Erythroblast (primary cell): ENCODE data around the gene HSP90B1.

Experiments used
- DNase-seq, 2 experiments: peaks; one replicate each; lab custom pipeline; 2025; lab: John Stamatoyannopoulos, UW
- GATA1 ChIP-seq: IDR thresholded peaks from 2 replicates; pipeline ENCODE4 v1.6.1; 2011; ENCODE audit warnings: low read depth, mild to moderate bottlenecking, control low read depth, low read length, moderate library complexity
- POLR2A ChIP-seq: IDR thresholded peaks from 2 replicates; pipeline ENCODE4 v1.6.1; 2011; ENCODE audit warnings: mild to moderate bottlenecking, low read length

HSP90B1 gene

DNA sequence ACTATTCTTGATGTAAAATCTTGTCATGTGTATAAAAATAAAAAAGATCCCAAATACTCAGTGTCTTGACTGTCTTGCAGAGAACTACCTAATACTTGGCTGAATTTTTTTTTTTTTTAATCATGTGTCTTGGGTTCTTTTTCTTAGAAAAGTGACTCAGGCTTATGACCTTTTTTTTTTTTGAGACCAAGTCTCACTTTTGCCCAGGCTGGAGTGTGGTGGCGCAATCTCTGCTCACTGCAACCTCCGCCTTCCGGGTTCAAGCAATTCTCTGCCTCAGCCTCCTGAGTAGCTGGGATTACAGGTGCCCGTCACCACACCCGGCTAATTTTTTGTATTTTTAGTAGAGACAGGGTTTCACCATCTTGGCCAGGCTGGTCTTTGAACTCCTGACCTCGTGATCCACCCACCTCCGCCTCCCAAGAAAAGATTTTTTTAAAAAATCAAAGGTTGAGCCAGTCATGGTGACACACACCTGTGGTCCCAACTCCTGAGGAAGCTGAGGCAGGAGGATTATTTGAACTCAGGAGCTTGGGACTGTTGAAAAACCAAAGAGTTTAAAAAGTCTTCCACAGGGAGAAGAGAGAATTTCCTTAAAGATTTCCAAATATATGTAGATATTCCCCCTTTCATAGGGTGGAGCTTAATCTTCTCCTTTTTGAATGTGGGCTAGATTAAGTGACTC is 17.8 kb downstream of the HSP90B1 start:
- TF ChIP-seq GATA1: no peak
- no peak for TF ChIP-seq POLR2A
- peak in 1 of 2 experiments; percentile 10 for DNase-seq

DNA sequence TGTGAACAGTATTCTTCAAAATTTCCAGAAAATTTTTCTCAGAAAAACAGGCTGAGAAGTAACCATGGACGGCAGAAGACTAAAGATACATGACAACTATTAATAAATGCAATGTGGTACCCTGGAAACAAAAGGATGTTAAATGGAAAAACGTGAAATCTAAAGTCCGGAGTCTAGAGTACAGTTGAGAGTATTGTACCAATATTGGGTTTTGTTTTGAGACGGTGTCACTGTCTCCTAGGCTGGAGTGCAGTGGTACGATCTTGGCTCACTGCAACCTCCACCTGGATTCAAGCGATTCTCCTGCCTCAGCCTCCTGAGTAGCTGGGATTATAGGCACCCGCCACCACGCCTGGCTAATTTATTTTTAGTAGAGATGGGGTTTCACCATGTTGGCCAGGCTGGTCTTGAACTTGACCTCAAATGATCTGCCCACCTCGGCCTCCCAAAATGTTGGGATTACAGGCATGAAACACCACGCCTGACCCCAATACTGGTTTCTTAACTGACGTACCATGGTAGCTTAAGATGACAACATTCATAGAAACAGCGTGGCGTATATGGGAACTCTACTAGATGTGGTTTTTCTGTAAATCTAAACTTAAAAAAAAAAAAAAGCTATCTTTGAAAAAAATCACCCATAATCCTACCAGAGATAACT is 18.7 kb downstream of the HSP90B1 start:
- TF ChIP-seq POLR2A (no peak), GATA1 (no peak)
- DNase-seq: no peak

DNA sequence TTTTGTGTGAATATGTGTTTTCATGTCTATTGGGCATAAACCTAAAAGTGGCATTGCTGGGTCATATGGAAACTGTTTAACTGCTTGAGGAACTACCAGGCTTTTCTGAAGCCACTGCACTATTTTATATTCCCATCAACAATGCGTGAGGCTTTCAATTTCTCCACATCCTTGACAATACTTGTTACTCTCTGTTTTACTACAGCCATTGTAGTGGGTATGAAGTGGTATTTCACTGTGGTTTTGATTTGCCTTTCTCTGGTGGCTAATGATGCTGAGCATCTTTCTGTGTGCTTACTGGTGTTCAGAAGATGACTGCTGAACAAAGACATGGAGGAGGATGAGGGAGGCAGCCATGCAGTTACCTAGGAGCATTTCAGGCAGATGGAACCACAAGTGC is 22.3 kb downstream of the HSP90B1 start:
- DNase-seq: no peak
- no peak for TF ChIP-seq GATA1

DNA sequence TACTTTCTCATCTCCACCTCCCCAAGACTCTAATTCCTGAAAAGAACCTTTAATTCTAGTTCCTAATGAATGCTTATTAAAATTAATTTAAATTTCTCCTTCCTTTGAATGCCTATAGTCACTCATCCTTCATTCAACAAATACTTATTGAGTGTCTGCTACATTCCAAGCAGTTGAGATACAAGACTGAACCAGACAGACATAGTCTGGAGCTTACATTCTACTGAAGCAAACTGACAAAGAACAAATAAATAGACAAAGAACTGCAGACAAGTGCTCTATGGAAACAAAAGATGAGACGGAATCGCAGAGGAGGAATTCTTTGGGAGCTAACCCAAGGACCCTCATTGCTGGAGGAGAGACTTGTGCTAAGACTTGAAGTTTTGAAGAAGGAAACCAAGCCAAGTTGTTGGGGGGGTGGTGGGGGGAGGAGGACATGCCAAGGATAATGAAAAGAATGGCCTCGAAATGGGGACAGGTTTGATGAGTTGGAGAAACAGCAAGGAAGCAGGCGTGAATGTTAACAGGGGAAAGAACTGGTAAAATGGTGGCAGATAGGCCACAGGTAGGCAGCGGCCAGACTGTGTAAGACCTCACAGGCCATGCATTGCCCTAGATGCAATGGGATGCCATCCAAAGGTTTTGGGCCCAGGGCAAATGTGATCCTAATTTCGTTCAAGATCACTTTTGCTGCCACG is 25.8 kb downstream of the HSP90B1 start:
- DNase-seq: peak; percentile 46 to 51
- no peak for TF ChIP-seq POLR2A
- TF ChIP-seq GATA1: no peak

DNA sequence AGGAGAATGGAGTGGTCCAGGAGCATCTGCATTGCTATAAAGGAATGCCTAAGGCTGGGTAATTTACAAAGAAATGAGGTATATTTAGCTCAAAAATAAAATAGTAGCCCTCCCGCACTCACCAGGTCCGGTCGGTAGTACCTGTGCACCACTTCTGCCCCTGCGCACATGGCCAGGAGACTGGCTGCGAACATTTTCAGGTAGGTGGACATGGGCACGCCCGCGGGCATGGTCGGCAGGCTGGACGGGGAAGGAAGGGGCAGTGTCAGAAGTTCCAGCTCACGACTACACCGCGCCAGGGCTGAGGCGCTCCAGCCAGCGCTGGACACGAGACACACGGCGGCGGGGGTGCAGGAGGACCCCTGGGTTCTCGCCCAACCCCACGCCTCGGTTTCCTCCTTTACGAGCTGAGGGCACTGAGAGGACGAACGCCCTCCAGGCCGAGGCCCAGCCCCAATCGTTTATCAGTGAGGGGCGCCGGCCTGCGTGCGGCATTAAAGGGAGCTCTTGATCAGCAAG is 26.4 kb downstream of the HSP90B1 start:
- no peak for DNase-seq
- TF ChIP-seq GATA1 (no peak), POLR2A (no peak)

DNA sequence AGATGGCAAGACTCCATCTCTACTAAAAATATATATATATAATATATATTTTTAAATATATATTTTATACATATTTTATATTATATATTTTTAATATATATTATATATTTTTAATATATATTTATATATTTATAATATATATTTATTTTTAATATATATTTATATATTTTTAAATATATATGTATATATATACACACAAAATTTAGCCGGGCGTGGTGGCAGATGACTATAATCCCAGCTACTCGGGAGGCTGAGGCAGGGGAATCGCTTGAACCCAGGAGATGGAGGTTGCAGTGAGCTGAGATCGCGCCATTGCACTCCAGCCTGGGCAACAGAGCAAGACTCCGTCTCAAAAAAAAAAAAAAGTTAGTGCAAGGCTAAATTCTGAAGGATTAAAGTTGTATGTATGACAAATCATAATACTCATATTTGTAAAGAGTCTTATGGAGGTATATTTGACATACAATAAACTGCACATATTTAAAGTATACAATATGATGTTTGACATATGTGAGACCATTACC is 27.7 kb downstream of the HSP90B1 start:
- DNase-seq: no peak
- TF ChIP-seq POLR2A (no peak), GATA1 (no peak)

DNA sequence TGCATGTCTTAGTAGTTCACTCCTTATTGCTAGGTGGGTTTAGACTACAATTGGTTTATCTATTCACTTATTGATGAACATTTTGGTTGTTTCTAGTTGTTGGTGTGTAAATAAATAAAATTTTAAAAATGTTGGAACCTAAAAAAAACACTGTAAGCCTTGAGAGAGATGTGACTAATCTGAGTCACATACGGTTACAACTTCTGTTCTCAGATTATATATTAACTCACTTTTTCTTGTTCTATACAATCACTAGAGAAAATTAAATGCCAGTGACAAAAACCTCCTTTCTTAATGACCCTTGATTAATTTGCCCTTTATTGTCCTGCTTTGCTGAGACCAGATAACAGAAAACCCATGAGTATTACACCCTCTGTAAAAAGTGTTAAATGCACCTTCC is 28.4 kb downstream of the HSP90B1 start:
- TF ChIP-seq POLR2A (no peak), GATA1 (no peak)
- DNase-seq: no peak

DNA sequence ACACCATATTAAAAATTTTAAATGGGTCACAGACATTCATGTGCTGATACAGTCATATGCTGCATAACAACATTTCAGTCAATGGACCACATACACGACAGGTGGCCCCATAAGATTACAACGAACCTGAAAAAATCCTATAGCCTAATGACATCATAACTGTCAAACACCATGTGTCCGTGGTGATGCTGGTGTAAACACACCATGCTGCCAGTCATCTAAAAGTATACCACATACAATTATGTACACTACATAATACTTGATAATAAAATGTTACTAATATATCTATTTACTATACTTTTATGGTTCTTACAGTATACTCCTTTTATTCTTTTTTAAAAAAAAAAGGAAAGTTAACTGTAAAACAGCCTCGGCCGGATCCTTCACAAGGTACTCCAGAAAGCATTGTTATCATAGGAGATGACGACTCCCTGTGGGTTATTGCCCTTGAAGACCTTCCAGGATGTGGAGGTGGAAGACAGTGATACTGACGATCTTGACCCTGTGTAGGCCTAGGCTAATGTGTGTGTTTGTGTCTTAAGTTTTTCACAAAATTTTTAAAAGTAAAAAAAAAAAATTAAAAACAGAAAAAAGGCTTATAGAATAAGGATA is 30.5 kb downstream of the HSP90B1 start:
- peak; percentile 43 to 67 for DNase-seq
- TF ChIP-seq POLR2A (no peak), GATA1 (no peak)

DNA sequence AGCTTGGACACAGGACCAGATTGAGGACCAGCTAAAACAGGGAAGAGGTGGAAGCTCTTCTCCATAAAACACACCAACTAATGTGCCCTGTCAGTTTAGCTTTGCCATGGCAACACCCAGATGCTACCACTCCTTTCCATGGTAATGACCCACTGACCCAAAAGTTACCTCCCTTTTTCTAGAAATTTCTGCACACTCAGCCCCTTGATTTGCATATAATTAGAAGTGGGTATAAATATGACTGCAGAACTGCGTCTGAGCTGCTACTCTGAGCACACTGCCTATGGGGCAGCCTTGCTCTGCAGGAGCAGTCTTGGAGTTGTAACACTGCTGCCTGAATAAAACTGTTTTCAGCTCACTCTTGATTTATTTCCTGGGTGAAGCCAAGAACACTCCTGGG is 32.3 kb downstream of the HSP90B1 start:
- DNase-seq: no peak
- TF ChIP-seq POLR2A (no peak), GATA1 (no peak)

DNA sequence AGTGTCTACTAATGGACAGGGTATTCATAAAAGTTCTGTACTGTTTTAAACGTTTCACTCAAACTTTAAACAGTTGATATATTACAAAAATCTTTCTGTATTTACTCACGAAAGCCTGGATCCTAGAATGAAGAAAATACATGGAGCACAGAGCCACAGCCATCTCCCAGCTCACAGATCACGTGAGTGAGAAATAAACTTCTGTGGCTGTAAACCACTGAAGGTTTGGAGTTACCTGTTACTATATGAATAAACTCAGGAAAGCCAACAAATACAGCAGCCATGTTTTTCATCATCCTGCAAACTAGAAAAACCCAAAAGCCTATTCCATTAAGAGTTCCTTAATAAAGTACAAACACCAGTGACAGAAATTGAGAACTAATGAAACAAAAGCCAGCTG is 34.6 kb downstream of the HSP90B1 start:
- TF ChIP-seq POLR2A (no peak), GATA1 (no peak)

DNA sequence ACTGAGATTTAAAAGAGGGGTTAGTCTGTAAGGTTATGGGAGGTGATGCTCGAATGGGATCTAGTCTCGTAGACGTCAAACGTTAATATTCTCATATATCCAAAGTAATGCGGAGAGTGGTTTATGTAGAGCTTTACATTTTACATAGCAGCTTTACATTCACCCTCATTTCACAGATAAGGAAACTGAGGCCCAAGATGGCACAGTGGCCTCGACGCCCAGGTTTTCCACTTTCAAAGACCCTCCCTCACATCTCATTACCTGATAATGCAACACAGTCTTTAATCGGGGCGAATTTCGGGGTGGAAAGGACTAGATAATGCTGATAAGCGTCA is 35.0 kb downstream of the HSP90B1 start:
- TF ChIP-seq GATA1 (no peak), POLR2A (no peak)
- DNase-seq: peak in 1 of 2 experiments; percentile 58

More for the DNA sequence above, 34.6 kb downstream of the HSP90B1 start:
- no peak for DNase-seq

DNA sequence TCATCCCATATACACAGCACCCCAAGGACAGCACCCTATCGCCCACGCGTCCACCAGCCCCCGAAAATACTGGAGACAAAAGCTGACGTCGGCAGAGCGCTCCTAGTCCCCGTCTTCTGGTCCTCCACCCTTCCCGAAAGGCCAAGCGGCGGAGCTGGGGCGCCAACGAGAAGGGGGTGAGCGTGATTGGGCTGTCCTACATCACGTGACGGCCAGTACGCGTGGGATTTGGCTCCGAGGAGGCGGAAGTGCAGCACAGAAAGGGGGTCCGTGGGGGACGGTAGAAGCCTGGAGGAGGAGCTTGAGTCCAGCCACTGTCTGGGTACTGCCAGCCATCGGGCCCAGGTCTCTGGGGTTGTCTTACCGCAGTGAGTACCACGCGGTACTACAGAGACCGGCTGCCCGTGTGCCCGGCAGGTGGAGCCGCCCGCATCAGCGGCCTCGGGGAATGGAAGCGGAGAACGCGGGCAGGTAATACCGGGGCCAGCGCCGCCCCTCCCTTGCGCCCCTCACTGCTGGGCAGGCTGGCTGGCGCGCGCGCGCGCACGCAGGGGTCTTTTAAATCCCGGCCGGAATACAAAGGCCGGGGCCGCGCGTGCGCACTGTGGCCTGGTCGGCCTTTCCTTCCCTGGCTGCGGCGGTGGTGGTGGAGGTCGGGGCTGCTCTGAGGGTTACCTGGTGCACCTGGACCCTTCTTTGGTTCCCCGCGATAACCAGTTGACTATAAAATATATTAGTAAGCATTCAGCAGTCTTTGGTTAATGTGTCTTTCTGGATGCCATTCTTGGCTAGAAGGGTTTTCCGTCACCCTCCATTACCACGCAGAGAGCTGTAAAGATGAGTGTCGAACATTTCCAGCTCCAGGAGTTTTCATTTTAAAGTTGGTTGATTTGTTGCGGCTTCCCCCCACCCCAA is 35.6 kb downstream of the HSP90B1 start, which contains the start of gene TDG:
TDG (plus strand) TSS at position 283 of the 915 bp plus-strand sequence; CDS start at position 449, 166 bp downstream.
- peak; percentile 97 to 98 for DNase-seq
- TF ChIP-seq GATA1 (no peak), POLR2A (peak; percentile 98)
